GM18508 (cell line): ENCODE measurements around the gene CCT2.
"Not testable (repeated sequence)": the region's sequence is repeated elsewhere in the genome, so short reads cannot be mapped to it uniquely, and the experiment has no call there.

Experiments used
- ATAC-seq: cut with Tn5 transposase; IDR thresholded peaks from one replicate; pipeline ENCODE4 v1.9.1; 2021; ENCODE audit warnings: moderate number of reproducible peaks; ENCODE audit not compliant: insufficient read depth, unreplicated experiment

The CCT2 gene

GRCh38 chr12:69583203-69583602 is 2.1 kb upstream of the CCT2 start:
- ATAC-seq = no peak

GRCh38 chr12:69588527-69588926 is 3.3 kb downstream of the CCT2 start:
- ATAC-seq = no peak

- ATAC-seq = no peak
These were observed 3.8 kb downstream of the CCT2 start for GRCh38 chr12:69589082-69589481.

GRCh38 chr12:69595689-69596088 is 10.4 kb downstream of the CCT2 start:
- ATAC-seq = no peak

GRCh38 chr12:69598174-69598753 is 13.0 kb downstream of the CCT2 start:
- ATAC-seq = no peak

GRCh38 chr12:69600804-69601203 is 15.5 kb downstream of the CCT2 start:
- no peak for ATAC-seq

GRCh38 chr12:69601962-69602685 is 16.9 kb downstream of the CCT2 start:
- no peak for ATAC-seq

- no peak for ATAC-seq
These were observed 17.7 kb downstream of the CCT2 start for GRCh38 chr12:69602954-69603353.

GRCh38 chr12:69603556-69603955 is 18.3 kb downstream of the CCT2 start:
- not testable (repeated sequence) for ATAC-seq

- ATAC-seq = not testable (repeated sequence)
These were observed 19.0 kb downstream of the CCT2 start for GRCh38 chr12:69604275-69604674.

- no peak for ATAC-seq
These were observed 22.9 kb downstream of the CCT2 start for GRCh38 chr12:69608114-69608513.

GRCh38 chr12:69610126-69610525 is 24.9 kb downstream of the CCT2 start:
- no peak for ATAC-seq

GRCh38 chr12:69610729-69611128 is 25.5 kb downstream of the CCT2 start, which contains the start of gene LRRC10:
LRRC10 (minus strand) TSS chr12:69610907; CDS start chr12:69610838, 69 bp downstream.
- no peak for ATAC-seq

- no peak for ATAC-seq
These were observed 28.1 kb downstream of the CCT2 start for GRCh38 chr12:69613351-69613750.

GRCh38 chr12:69616025-69616424 is 30.8 kb downstream of the CCT2 start:
- ATAC-seq = no peak

GRCh38 chr12:69619050-69619449 is 33.8 kb downstream of the CCT2 start:
- ATAC-seq = no peak

- no peak for ATAC-seq
These were observed 34.8 kb downstream of the CCT2 start for GRCh38 chr12:69620077-69620476.

- ATAC-seq = no peak
These were observed 35.7 kb downstream of the CCT2 start for GRCh38 chr12:69620921-69621320.

GRCh38 chr12:69621551-69621950 is 36.3 kb downstream of the CCT2 start:
- no peak for ATAC-seq

GRCh38 chr12:69623970-69624369 is 38.7 kb downstream of the CCT2 start:
- no peak for ATAC-seq

GRCh38 chr12:69627501-69627900 is 42.2 kb downstream of the CCT2 start:
- ATAC-seq = no peak

GRCh38 chr12:69630191-69630590 is 44.9 kb downstream of the CCT2 start:
- ATAC-seq = no peak
